Raji (cell line): Measurements from ENCODE around the gene ALDOC.

ENCODE experiments used
- POLR2A ChIP-seq: IDR thresholded peaks from 2 replicates; pipeline ENCODE4 v1.6.1; 2011; ENCODE audit warnings: low read depth, low read length, control low read depth; ENCODE audit not compliant: insufficient read depth

ALDOC gene

DNA sequence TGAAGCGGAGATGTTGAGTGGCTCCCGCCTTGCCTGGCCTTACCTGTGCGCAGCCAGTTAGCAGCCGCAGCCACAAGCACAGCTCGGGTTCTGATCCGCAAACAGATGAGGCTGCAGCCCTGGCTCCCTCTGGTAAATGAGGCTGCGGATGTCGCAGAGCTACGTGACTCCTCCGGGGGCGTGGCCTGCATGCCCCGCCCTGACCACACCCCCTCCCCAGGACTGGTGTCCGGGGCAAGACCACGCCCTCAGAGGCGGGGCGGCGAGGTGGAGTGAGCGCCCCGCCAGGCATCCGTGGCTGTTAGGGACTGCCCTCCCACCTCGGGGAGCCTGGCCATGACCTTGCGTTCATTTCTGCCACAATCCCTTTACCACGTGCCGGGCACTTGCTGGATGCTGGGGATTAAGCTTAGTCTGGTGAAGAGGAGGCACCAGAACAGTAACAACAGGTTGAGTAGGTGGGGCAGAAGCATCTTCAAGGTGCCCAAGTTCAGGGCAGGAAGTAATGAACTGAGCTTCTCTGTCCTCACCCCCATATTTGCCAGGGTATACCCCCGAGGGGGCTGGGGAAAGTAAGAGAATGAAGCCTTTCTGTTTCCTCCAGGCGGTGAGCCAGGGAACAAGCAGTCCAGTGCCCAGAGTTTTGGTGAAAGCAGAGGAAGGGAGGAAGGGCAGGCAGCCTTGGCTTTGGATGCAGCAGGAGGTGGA is at the start of gene ALDOC:
Gene ALDOC, minus strand, starts transcription at position 138 of the 708 bp plus-strand sequence. CDS start 1,363 bp downstream, outside the sequence.
- peak; percentile 84 for TF ChIP-seq POLR2A

DNA sequence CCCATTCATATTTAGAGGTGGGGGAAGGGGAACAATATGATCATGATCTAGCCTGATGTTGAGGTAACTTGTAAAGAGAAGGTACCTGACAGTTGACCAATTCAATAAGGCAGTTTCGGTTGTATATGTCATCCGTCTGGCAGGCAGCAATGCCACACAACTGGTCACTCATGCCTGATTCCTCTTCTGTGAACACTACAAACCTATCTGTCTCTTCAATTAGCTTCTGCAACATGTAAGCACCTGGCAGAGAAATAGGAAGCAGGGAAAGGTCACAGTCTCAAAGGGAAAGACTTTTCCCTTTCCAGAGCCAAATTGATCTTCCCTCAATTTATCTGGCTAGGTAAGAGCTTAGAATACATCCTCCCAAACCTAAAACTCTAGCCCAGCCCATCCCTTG is 47.5 kb upstream of the ALDOC start:
- no peak for TF ChIP-seq POLR2A

DNA sequence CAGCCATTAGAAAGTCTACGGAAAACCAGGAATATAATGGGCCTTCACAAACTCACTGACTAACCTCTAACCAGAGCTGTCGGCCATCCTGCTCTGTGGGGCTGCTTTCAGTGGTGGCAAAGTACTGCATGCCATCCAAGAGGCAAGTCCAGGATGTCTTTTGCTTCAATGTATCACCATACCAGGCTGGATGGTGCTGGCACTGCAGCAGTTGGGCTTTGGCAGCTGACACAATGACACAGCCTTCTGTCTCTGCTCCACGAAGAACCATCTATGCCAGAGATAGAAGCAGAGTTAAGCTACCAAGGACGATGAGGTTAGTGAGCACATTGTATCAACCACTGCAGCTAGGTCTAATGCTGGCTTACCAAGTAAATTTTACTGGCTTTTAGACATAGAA is 47.0 kb upstream of the ALDOC start:
- no peak for TF ChIP-seq POLR2A

DNA sequence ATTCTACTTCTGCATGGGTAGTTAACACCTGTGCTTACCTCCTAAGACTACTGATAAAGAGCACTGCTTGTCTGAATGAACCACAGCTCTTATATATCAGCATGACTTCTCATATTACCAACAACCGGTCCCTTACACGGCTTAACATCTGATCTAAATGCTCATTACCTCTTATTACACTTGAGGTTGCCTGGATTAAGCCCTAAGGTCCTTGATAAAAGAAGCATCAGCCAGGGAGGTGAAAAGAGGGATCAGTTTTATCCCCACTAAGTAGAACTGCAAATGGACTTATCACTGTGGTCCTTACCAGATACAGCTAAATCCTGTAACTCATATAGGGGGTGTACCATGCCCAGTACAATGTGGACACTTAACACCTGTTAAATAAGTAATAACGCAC is 45.5 kb upstream of the ALDOC start:
- no peak for TF ChIP-seq POLR2A

DNA sequence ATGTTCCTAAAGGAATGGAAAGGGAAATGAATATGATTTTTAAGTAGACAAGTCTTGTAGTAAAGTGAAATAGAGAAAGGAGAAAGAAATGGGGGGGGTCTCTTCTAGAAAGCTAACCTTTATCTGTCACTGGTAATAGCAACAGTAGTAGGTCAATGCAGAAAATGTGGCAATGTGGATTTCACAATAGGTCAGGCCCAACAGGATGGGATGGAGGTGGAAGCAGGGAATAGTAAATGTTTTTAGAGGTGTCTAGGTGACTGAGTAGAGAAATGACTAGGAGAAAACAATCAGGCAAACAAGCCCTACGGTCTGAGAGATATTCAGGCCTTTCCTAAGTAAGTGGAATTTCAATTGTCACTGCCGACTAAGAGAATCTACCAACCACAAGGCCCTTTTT is 43.3 kb upstream of the ALDOC start:
- no peak for TF ChIP-seq POLR2A

DNA sequence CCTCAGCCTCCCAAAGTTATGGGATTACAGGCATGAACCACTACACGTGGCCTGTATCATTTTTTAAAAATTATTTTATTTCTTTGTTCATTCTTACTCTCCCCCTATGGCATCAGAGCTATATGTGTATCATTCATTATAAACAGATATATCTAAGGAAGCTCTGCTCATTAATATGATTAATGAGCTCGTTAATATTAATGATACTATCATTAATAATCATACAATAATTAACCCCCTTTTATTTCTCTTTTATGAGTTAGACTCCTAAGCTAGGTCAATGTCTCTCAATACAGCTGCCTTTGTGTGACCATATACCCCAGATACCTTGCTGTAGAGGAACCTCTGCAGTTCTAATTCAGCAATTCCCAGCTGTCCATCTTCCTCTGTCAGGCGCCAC is 41.8 kb upstream of the ALDOC start:
- TF ChIP-seq POLR2A, result no peak

DNA sequence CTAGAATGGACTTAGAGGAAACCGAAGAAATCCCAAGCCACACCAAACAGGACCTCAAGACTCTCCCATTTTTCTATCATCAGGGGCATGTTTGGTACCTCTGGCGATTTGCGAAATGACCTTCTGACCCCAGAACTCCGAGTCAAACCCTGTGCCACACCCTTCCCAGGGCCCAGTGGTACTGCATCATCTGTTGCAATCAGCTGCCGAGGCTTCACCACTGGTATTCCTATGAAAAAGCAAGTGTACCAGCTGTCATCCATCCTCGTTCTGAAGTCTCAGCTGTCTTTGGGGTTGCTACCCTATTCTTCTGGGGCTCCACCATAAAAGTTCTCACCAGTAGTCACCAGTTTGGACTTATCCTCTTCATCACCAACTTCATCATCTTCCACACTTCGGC is 39.6 kb upstream of the ALDOC start:
- TF ChIP-seq POLR2A, result no peak

DNA sequence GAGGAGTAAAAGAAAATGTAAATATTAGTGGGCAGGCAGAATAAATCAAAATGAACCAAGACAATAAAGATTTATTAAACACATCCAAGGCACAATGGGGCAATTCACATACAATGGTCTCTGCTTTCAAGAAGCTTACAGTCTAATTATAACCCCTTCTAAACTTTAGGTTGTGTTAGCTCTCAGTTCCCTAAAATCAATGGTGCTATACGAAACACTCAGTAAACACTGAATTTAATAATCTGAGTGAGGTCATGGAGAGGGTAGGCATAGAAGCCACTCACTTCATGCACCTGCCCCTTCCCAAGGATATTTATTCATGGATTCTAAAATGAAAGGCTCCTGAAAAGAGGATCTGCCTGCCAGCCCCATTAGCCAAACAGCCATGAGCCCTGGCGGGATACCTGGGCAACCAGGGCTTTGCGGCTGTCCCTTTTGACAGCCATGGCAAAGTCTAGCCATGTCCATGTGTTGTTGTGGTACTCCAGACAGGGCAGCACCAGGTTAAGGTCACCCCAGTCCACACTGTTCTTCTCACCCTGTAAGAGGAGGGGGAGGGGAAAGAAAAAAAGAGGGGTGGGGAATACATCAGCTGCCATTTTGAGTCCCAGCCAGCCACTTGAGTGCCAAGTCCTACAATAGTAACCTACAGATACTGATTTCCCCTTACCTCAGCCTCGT is 38.7 kb upstream of the ALDOC start:
- TF ChIP-seq POLR2A, result no peak

DNA sequence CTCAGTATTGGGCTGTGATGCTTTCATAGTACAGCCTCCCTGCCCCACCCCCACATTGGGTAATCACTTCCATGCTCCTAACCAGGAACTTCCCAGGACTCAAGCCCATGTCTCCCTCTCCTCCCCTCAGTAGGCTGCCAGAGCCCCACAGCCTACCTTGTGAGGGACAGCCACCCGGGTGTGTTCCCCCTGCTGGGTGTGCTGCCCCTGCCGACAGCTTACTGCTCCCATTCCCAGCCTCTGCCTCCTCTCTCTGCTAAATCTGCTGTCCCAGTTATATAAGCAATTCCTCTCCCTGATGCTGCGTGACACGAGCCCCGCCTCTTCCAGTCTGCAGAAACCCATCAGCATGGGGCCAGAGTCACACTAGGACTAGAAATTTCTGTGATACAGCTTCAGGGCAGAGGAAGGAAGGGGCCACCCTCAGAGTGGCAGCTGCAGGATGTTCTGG is 37.3 kb upstream of the ALDOC start, which contains the start of gene RSKR:
Gene RSKR, minus strand, starts transcription at position 255 of the 451 bp plus-strand sequence. Its CDS starts 24 bp downstream, at position 231.
- no peak for TF ChIP-seq POLR2A

DNA sequence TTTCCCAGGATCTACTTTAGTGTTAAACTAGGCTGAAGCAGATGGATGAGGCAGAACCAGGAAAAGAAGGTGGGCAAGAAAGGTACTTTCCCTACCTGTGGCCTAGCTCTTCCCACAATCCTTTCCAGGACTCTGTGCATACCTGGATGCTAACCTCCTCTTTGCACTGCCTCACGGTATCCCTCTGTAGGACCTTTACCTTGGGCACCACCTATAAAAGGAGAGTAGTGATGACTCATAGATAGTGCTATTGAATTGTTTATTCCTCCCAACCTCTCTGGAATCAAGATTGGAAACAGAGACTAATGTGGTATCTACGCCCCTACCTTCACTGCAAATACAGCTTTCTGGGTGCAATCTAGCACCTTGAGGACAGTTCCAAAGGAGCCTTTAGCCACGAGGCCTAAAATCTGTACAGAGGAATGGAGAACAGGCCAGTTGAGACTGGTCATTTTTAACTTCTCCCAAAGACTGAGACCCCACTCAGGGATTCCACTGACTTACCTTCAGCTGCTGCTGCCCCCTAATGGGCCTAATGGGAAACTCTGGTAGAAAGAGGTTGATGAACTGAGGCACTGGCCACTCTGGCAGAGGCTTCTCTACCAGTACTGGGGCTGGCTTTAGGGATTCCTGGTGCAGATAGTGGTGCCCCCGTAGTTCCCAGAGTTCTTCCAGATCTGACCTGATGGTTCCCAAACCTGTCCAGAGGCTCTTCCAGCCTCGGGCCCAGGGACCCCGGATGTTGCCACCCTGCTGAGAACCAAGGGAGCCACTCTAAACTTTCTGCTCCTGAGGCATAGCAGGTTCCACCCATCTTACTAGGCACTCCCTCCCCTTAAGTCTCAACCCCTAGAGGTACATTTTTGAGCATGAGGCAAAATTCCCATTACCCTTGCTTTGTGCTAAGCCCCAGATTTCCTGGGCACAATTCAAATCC is 36.5 kb upstream of the ALDOC start:
- no peak for TF ChIP-seq POLR2A

DNA sequence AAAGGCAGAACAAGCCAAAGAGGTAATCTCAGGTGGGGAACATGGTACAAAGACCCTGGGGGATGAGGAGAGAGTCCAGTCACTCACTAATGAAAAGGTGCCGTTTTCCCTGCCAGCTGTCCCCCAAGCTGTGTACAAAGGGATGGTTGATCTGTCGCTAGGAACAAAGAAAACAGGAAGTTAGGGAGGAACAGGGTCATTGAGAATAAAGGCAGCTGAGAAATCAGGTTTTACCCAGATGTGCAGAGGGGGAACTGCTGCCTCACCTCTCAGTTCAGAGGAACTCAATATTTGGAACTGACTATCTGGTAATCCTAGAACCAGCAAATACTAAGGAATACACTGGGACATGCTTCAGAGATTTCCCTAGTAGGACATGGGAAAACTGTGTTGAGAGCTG is 35.8 kb upstream of the ALDOC start:
- no peak for TF ChIP-seq POLR2A

DNA sequence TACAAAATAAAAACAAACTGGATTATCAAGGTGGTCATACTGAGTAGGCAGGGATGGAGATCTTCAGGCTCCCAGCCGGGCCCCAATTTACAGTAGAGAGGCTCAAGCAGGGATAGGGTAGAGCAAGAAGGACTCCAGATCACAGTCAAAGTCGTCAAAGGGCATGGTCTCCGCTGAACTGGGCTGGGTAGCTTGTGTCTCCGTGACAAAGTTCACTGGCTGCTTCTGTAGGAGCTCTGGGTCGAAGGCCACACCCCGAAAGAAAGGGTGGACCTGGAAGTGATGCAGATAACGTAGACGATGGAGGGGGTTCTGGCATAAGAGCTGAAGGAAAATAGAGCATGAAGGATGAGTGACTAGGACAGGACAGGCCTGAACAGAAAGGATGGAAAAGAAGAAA is 33.7 kb upstream of the ALDOC start:
- no peak for TF ChIP-seq POLR2A

DNA sequence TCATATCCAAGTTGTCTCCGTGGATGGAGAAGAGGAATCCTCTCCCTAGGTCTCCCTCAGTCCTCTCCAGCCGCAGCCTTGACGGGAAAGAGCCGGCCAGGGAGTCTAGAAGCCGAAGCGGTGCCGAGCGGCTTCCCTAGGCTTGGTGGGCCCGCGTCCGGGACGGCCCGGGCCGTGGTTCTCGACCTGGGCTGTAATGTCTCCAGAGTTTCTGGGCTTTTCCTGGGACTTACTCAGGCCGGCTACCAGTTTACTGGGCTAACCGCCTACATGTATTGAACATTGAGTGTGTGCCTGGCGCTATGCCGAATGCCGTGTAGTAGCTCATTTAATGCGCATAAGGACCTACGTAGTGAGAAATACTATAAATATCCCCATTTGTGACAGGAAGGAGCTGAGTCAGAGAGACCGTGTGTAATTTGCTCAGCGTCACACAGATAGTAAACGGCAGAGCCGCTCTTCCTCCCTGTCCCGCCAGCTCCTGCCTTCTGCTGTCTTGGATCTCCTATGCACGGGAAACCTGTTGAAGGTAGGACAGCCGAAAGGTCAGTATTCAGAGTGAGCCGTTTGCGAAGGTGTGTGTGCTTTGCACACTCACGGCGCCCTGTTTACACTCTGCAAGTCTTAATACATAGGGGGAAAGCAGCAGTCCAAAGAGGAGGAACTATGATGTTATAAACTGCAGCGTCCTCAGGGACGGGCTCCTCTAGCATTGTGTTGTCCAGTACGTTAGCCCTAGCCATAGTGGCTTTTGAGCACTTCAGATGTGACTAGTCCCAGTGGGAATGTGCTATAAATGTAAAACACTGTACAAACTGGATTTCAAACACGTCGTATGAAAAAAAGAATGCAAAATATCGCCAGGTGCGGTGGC is 22.9 kb upstream of the ALDOC start:
- TF ChIP-seq POLR2A, result no peak

DNA sequence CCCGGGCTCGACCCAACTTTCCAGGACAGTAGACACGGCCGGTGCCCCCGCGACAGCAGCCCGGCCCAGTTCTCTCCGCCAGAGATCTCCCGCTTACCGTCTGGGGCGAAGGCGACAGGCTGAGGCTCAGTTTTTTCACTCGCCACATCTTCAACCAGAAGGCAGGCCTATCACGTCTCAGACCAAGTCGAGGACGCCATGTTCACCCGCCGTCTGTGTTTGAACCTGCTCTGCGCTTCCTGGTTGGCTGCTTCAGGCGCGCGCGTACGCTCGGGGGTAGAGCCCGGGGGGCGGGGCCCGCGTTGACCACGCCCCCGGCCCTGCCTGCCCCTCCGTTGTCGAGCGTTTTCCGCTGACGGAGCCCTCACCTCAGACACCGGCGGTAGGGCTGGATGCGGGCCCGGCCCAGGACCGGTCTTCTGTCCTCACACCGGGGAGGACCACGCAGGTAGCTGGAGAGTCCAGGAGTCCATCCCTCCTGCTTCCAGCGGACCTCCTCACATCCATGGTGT is 22.2 kb upstream of the ALDOC start, which contains the start of gene SPAG5:
Gene SPAG5, minus strand, starts transcription at position 227 of the 512 bp plus-strand sequence. Its CDS starts 79 bp downstream, at position 148.
- TF ChIP-seq POLR2A, result peak; percentile 93

DNA sequence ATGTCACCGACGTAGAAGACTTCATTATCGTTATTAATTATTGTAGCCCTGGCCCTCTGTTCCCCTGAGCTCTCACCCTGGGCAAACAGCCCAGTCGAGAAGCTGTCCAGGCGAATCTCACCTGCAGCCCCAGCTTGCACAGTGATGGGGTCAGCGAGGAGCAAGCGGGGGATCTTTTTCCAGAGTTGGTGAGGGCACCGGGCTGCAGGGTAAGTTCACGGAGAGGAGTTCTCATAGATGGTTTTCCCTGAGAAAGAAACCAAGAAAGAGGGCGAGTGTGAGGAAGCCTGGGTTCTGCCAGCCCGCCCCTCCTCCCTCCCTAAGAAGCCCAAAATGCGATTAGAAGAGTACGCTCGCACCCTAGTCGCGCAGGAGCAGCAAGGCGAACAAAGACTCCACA is 21.7 kb upstream of the ALDOC start:
- no peak for TF ChIP-seq POLR2A
